Thyroid gland (tissue), 4 donors: ENCODE data around the gene INPP5K. TPM values are rescaled to one million over a fixed set of nuclear protein-coding genes. Genes with fewer than 3 reads are reported as not detected.
"Not testable (repeated sequence)": the region's sequence is repeated elsewhere in the genome, so short reads cannot be mapped to it uniquely, and the experiment has no call there.

Source experiments
- DNase-seq, 2 donors: peaks; one replicate each; pipeline ENCODE4 v3.0.0-alpha.2; 2019
- H3K27ac ChIP-seq, 3 donors: fragments of 200-600 bp; sonication (generic); 1 replicate in 2 of 3; 2 replicates in 1 of 3; pipeline ENCODE4 v1.5.1; 2016 to 2019; ENCODE audit warnings: mild to moderate bottlenecking in 1 of 3, moderate library complexity in 1 of 3
- H3K27me3 ChIP-seq: fragments of 200-600 bp; sonication (generic); one replicate; pipeline ENCODE4 v1.5.1; 2019
- H3K36me3 ChIP-seq, 2 donors: fragments of 200-600 bp; sonication (generic); one replicate each; pipeline ENCODE4 v1.5.1; 2016 to 2019
- H3K4me1 ChIP-seq, 2 donors: fragments of 200-600 bp; sonication (generic); one replicate each; pipeline ENCODE4 v1.5.1; 2017 to 2019
- H3K4me3 ChIP-seq, 3 donors: fragments of 200-600 bp; sonication (generic); replicated peaks in 1 of 3; 1 replicate in 2 of 3; 2 replicates in 1 of 3; pipeline ENCODE4 v1.5.1; 2016; ENCODE audit warnings: mild to moderate bottlenecking in 1 of 3
- H3K9me3 ChIP-seq: fragments of 200-600 bp; sonication (generic); one replicate; pipeline ENCODE4 v1.5.1; 2017
- POLR2A ChIP-seq, 2 donors: fragments of 450-650 bp; IDR thresholded peaks; one replicate each; pipeline ENCODE4 v1.6.1; 2017; ENCODE audit warnings: antibody characterized with exemption in 2 of 2, mild to moderate bottlenecking in 2 of 2, moderate library complexity in 1 of 2
- WGBS, 2 donors: methylation state at CpG; one replicate each; pipeline ENCODE4 v1.1.5; 2017; 5-methylcytosine and 5-hydroxymethylcytosine counted together
- intact Hi-C: fragments of 100-400 bp; cut with DNase I; formaldehyde crosslinking; loops from one replicate; pipeline ENCODE4 v1.15.1; 2023
- total RNA-seq, 4 donors: library from RNA; depleted of rRNA; stranded (reverse); fragments of >200 nt; gene quantifications; one replicate each; pipeline ENCODE4 v1.2.3, GENCODE V29; 2016
- TF ChIP-seq, protein P1 (sequence below), 6 experiments: fragments of 200-600 bp in 3 of 6; fragments of 450-650 bp in 3 of 6; sonication (generic) in 3 of 6; IDR thresholded peaks; one replicate each; pipeline ENCODE4 v1.5.1; 2016 to 2019; ENCODE audit warnings: antibody characterized with exemption in 6 of 6, mild to moderate bottlenecking in 2 of 6, inconsistent platforms in 1 of 6, moderate library complexity in 1 of 6

Gene INPP5K
- total RNA-seq, 4 donors from 2014 or later, result 124 to 285 (median 158) TPM

GRCh38 chr17:1454541-1454940 is 61.9 kb downstream of the INPP5K start:
- H3K4me3 ChIP-seq, result peak overlapping the region in 2 of 3 donors; percentile 85 to 100
- TF ChIP-seq, protein P1, sequence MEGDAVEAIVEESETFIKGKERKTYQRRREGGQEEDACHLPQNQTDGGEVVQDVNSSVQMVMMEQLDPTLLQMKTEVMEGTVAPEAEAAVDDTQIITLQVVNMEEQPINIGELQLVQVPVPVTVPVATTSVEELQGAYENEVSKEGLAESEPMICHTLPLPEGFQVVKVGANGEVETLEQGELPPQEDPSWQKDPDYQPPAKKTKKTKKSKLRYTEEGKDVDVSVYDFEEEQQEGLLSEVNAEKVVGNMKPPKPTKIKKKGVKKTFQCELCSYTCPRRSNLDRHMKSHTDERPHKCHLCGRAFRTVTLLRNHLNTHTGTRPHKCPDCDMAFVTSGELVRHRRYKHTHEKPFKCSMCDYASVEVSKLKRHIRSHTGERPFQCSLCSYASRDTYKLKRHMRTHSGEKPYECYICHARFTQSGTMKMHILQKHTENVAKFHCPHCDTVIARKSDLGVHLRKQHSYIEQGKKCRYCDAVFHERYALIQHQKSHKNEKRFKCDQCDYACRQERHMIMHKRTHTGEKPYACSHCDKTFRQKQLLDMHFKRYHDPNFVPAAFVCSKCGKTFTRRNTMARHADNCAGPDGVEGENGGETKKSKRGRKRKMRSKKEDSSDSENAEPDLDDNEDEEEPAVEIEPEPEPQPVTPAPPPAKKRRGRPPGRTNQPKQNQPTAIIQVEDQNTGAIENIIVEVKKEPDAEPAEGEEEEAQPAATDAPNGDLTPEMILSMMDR (IDR thresholded peaks at IDR 0.05), result no peak
- no peak for TF ChIP-seq POLR2A (IDR thresholded peaks at IDR 0.05)
- intact Hi-C loops, result loop anchor here (10.0 kb wide), 1 partner anchor 70 kb away; no protein-coding TSS in a partner anchor
- H3K4me1 ChIP-seq, result peaks cover 26 to 44% of the 10 kb centered on the region in 2 donors
- WGBS, 2 donors, result 56 to 67% methylated on average over 9 of the region's 9 CpGs
- DNase-seq, result no peak
- H3K9me3 ChIP-seq, result no peaks in the 10 kb centered on the region
- no peaks in the 10 kb centered on the region for H3K36me3 ChIP-seq
- peak overlapping the region; percentile 81 to 98 (median 96) for H3K27ac ChIP-seq
- H3K27me3 ChIP-seq, result no peaks in the 10 kb centered on the region

DNA sequence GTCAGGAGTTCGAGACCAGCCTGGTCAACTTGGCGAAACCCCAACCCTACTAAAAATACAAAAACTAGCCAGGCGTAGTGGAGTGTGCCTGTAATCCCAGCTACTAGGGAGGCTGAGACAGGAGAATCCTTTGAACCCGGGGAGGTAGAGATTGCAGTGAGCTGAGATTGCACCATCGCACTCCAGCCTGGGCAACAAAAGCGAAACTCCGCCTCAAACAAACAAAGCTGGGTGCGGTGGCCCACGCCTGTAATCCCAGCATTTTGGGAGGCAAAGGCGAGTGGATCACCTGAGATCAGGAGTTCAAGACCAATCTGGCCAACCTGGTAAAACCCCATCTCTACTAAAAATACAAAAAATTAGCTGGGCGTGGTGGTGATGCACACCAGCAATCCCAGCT is 62.7 kb downstream of the INPP5K start:
- not testable (repeated sequence) for H3K36me3 ChIP-seq, DNase-seq, H3K4me3 ChIP-seq, H3K27me3 ChIP-seq, H3K9me3 ChIP-seq
- WGBS, 2 donors, result 85 to 89% methylated on average over 10 to 11 of the region's 11 CpGs
- Histone ChIP-seq H3K4me1 (peaks cover 26 to 46% of the 10 kb centered on the region in 2 donors), H3K27ac (peak overlapping the region in 2 of 3 donors; percentile 46 to 98)
- intact Hi-C loops, result loop anchor here (10.0 kb wide), 1 partner anchor 69 kb away; no protein-coding TSS in a partner anchor

DNA sequence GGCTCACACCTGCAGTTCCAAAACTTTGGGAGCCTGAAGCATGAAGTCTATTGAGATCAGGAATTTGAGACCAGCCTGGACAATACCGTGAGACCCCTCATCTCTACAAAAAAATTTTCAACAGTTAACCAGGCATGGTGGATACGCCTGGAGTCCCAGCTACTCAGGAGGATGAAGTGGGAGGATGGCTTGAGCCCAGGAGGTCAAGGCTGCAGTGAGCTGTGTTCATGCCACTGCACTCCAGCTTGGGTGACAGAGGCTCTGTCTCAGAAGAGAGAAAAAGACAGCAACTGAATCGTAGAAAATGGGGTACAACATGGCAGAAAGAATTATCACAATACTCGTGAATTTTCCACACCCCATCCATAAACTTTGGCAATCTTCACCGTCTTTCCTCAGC is 63.6 kb downstream of the INPP5K start:
- TF ChIP-seq POLR2A (IDR thresholded peaks at IDR 0.05), result no peak
- TF ChIP-seq, protein P1 (IDR thresholded peaks at IDR 0.05), result no peak
- H3K9me3 ChIP-seq, result no peaks in the 10 kb centered on the region
- DNase-seq, result peak; percentile 46 to 67
- no peaks in the 10 kb centered on the region for H3K36me3 ChIP-seq
- 51 to 57% methylated on average over 5 of the region's 5 CpGs for WGBS, 2 donors
- peaks cover 26 to 46% of the 10 kb centered on the region in 2 donors for H3K4me1 ChIP-seq
- no peak overlapping the region for H3K27ac ChIP-seq
- H3K4me3 ChIP-seq, result no peak overlapping the region
- H3K27me3 ChIP-seq, result no peaks in the 10 kb centered on the region
- intact Hi-C loops, result loop anchor here (10.0 kb wide), 1 partner anchor 68 kb away; no protein-coding TSS in a partner anchor

DNA sequence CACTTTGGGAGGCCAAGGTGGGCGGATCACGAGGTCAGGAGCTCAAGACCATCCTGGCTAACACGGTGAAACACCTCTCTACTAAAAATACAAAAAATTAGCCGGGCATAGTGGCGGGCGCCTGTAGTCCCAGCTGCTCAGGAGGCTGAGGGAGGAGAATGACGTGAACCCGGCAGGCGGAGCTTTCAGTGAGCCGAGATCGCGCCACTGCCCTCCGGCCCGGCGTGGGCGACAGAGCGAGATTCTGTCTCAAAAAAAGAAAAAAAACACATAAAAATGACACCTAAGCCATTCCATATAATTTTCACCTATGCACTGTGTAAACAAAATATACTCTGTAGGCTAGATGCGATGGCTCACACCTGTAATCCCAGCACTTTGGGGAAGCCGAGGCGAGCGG is 66.2 kb downstream of the INPP5K start:
- peaks cover 26 to 44% of the 10 kb centered on the region in 2 donors for H3K4me1 ChIP-seq
- H3K9me3 ChIP-seq, H3K27me3 ChIP-seq, H3K36me3 ChIP-seq, DNase-seq, H3K4me3 ChIP-seq, H3K27ac ChIP-seq: not testable (repeated sequence)
- 95 to 96% methylated on average over 21 of the region's 21 CpGs for WGBS, 2 donors
- intact Hi-C loops, result loop anchor here (10.0 kb wide), 1 partner anchor 65 kb away; no protein-coding TSS in a partner anchor

- TF ChIP-seq, protein P1 (IDR thresholded peaks at IDR 0.05), result no peak
- H3K27ac ChIP-seq, result peak overlapping the region in 1 of 3 donors; percentile 35
- H3K36me3 ChIP-seq, result no peaks in the 10 kb centered on the region
- no peaks in the 10 kb centered on the region for H3K27me3 ChIP-seq
- intact Hi-C loops, result no loop called here
- DNase-seq, result no peak
- no peak overlapping the region for H3K4me3 ChIP-seq
- no peaks in the 10 kb centered on the region for H3K9me3 ChIP-seq
- peaks cover 21 to 40% of the 10 kb centered on the region in 2 donors for H3K4me1 ChIP-seq
- WGBS, 2 donors, result 76 to 82% methylated on average over 5 of the region's 5 CpGs
These were observed 66.9 kb downstream of the INPP5K start for GRCh38 chr17:1449412-1449967.

DNA sequence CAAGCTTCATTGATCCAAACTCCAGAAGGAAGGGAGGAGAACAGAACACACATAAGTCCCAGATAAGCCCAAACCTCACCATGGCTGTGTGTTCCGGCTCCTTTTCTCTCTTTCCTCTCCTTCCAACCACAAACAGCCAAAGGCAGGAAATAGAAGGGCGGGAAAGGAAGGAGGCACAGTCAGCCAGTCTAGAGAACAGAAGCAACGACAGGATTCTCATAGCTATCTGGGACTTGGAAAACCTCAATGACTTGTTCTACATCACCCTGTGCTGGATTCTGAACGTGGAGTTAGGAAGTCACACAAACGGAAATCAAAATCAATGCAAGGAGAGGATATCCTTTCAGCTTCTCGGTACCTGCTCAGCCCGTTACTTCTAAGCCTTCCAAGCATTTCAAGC is 69.4 kb downstream of the INPP5K start:
- peak overlapping the region in 2 of 3 donors; percentile 2 to 23 for H3K27ac ChIP-seq
- WGBS, 2 donors, result 72 to 76% methylated on average over 7 of the region's 7 CpGs

More for the DNA sequence above, 69.4 kb downstream of the INPP5K start:
- no peaks in the 10 kb centered on the region for H3K36me3 ChIP-seq
- H3K4me3 ChIP-seq, result no peak overlapping the region
- H3K27me3 ChIP-seq, result no peaks in the 10 kb centered on the region
- intact Hi-C loops, result no loop called here
- no peak for DNase-seq
- TF ChIP-seq POLR2A (IDR thresholded peaks at IDR 0.05), result no peak
- TF ChIP-seq, protein P1 (IDR thresholded peaks at IDR 0.05), result no peak
- H3K4me1 ChIP-seq, result peaks cover 0 to 21% of the 10 kb centered on the region in 2 donors
- no peaks in the 10 kb centered on the region for H3K9me3 ChIP-seq
